HG03520 (cell line): ENCODE results near the gene TFF3.

Source experiments
- ATAC-seq: cut with Tn5 transposase; IDR thresholded peaks from one replicate; pipeline ENCODE4 v1.9.1; 2021; ENCODE audit warnings: mild to moderate bottlenecking, moderate library complexity; ENCODE audit not compliant: unreplicated experiment

Gene TFF3

GRCh38 chr21:42272984-42273600 is 42.1 kb downstream of the TFF3 start:
- ATAC-seq = no peak

- no peak for ATAC-seq
Observed at GRCh38 chr21:42272109-42272962, 42.9 kb downstream of the TFF3 start.

- no peak for ATAC-seq
Observed at GRCh38 chr21:42271065-42271464, 44.1 kb downstream of the TFF3 start.

- no peak for ATAC-seq
Observed at GRCh38 chr21:42269386-42269785, 45.8 kb downstream of the TFF3 start.

GRCh38 chr21:42266971-42267556 is 48.1 kb downstream of the TFF3 start:
- ATAC-seq = no peak

GRCh38 chr21:42265231-42265812 is 49.9 kb downstream of the TFF3 start:
- no peak for ATAC-seq

- no peak for ATAC-seq
Observed at GRCh38 chr21:42264245-42265195, 50.7 kb downstream of the TFF3 start.

- no peak for ATAC-seq
Observed at GRCh38 chr21:42263591-42264131, 51.5 kb downstream of the TFF3 start.

- no peak for ATAC-seq
Observed at GRCh38 chr21:42262831-42263231, 52.4 kb downstream of the TFF3 start.

GRCh38 chr21:42261829-42262200 is 53.4 kb downstream of the TFF3 start:
- ATAC-seq = no peak
